HepG2 (cell line): ENCODE measurements around the gene USP34. TPM values are rescaled to one million over a fixed set of nuclear protein-coding genes. Genes with fewer than 3 reads are reported as not detected.
A peak's percentile ranks its signal among the peaks of the same experiment; 100 is the strongest.

ENCODE experiments used
- ARNT2 ChIP-seq: sonication (generic); formaldehyde crosslinking; IDR thresholded peaks from 2 replicates; pipeline ENCODE4 v1.8.0; 2022; ENCODE audit warnings: mild to moderate bottlenecking, low read depth, missing genetic modification reagents, moderate library complexity
- ATF7-NPFF ChIP-seq: sonication (generic); formaldehyde crosslinking; IDR thresholded peaks from 2 replicates; pipeline ENCODE4 v1.8.1; 2023; ENCODE audit warnings: mild to moderate bottlenecking, low read depth, missing genetic modification reagents, moderate library complexity
- CBX5 ChIP-seq: sonication (generic); formaldehyde crosslinking; IDR thresholded peaks from 2 replicates; pipeline ENCODE4 v1.4.0; 2020; ENCODE audit warnings: missing genetic modification reagents, borderline replicate concordance
- FOXO1 ChIP-seq: sonication (generic); formaldehyde crosslinking; IDR thresholded peaks from 2 replicates; pipeline ENCODE4 v1.4.0; 2020; ENCODE audit warnings: missing genetic modification reagents
- JDP2 ChIP-seq: sonication (generic); formaldehyde crosslinking; IDR thresholded peaks from 2 replicates; pipeline ENCODE4 v1.8.1; 2022; ENCODE audit warnings: missing genetic modification reagents, borderline replicate concordance
- MAZ ChIP-seq, 2 experiments: sonication (generic) in 1 of 2; formaldehyde crosslinking in 1 of 2; IDR thresholded peaks; 2 replicates each; pipeline versions ENCODE4 v1.5.0 to v1.6.1; 2012 to 2020; ENCODE audit warnings: low read depth in 2 of 2, mild to moderate bottlenecking in 2 of 2, borderline replicate concordance in 1 of 2, improper control_type of control experiment in 1 of 2, low read length in 1 of 2, missing genetic modification reagents in 1 of 2, moderate library complexity in 1 of 2
- MNT ChIP-seq: fragments of 450-650 bp; IDR thresholded peaks from 2 replicates; pipeline ENCODE4 v1.6.1; 2016
- PAWR ChIP-seq: sonication (generic); formaldehyde crosslinking; IDR thresholded peaks from 2 replicates; pipeline ENCODE4 v1.4.0; 2020; ENCODE audit warnings: missing genetic modification reagents, mild to moderate bottlenecking, borderline replicate concordance
- REST ChIP-seq, 2 experiments: IDR thresholded peaks; 2 replicates each; pipeline ENCODE4 v1.6.1; 2011 to 2012; ENCODE audit warnings: low read length in 2 of 2, borderline replicate concordance in 1 of 2, low read depth in 1 of 2, mild to moderate bottlenecking in 1 of 2, moderate library complexity in 1 of 2
- SYNCRIP ChIP-seq: fragments of 200-400 bp; formaldehyde crosslinking; IDR thresholded peaks from 2 replicates; pipeline ENCODE4 v1.6.1; 2018; ENCODE audit warnings: mild to moderate bottlenecking, low read depth, low read length; ENCODE audit not compliant: insufficient read depth
- ZNF468 ChIP-seq: sonication (generic); formaldehyde crosslinking; IDR thresholded peaks from 2 replicates; pipeline ENCODE4 v1.8.0; 2022; ENCODE audit warnings: mild to moderate bottlenecking, moderate library complexity, missing genetic modification reagents
- ZNF687 ChIP-seq: sonication (generic); formaldehyde crosslinking; IDR thresholded peaks from 2 replicates; pipeline ENCODE4 v1.5.1; 2020; ENCODE audit warnings: mild to moderate bottlenecking, missing genetic modification reagents, moderate library complexity
- ZNF749 ChIP-seq: sonication (generic); formaldehyde crosslinking; IDR thresholded peaks from 2 replicates; pipeline ENCODE4 v1.8.0; 2022; ENCODE audit warnings: mild to moderate bottlenecking, missing genetic modification reagents, moderate library complexity, borderline replicate concordance
- polyA plus RNA-seq, 8 experiments: library from polyadenylated mRNA; depleted of rRNA in 3 of 8; stranded (reverse) in 7 of 8; unstranded in 1 of 8; fragments of >200 nt; fragmentation: Illumina TruSeq in 4 of 8; extraction: Trizol in 4 of 8; gene quantifications; 2 replicates each; pipeline versions ENCODE4 v1.2.1 to v1.2.3, GENCODE V29; 2011 to 2016; ENCODE audit warnings: low read depth in 4 of 8, missing spikeins in 1 of 8, mixed read lengths in 1 of 8; ENCODE audit not compliant: insufficient read depth in 1 of 8
- total RNA-seq, 5 experiments: library from RNA; depleted of rRNA; stranded (reverse); fragments of >200 nt; fragmentation: Illumina TruSeq; extraction: Trizol; gene quantifications; 2 replicates each; pipeline ENCODE4 v1.2.3, GENCODE V29; 2016; ENCODE audit warnings: low read depth in 1 of 5
- TF ChIP-seq, protein P1 (sequence below): sonication (generic); formaldehyde crosslinking; IDR thresholded peaks from 2 replicates; pipeline ENCODE4 v1.4.0; 2020; ENCODE audit warnings: missing genetic modification reagents

The USP34 gene
- total and polyA plus RNA-seq, 2 of the 13 experiments (the other 11 are each of a cell fraction or from before 2014, with no cell fraction given) = 99.2 to 100 TPM

DNA sequence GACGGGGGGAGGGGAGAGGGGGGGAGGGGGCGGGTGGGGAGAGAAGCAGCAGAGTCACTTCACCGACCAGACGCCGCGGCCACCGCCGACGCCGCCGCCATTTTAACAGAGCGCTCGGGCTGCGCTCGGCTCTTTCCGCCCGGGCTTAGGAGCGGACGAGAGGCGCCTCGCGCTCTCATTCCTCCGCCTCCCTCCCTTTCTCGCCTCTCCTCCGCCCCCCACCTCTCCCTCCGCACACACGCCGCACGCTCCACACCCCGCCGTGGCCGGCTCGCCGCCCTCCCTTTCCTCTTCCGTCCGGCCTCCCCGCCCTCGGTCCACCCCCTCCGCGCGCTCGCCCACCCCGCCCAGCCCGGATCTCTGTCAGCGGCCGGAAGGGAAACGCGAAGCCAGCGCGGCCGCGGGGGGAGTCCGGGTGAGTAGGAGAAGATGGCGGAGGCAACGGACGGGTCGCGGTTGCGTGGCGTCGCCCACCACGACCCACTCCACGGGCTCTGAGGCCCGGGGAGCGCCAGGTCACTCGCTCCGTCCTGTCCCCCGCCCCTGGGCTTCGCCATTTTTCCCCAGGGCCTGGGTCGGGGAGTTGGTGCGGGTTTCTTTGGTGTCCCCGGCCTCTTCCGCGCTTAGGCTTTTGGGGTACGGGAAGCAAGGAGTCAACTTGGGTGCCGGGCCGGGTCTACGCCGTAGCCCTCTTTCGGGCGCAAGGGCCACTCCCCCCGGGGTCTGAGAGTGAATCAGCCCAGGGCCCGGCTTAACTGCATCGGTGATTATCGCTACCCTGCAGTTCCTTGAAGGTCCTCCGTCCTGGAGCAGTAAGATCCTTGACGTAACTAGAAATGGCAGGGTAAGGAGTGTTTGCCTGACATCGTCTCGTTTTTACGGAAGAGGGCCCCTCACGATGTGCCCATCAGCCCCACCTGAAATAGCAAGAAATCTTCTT lies at the start of gene USP34 (continued):
- peak; percentile 98; the same call in 1 of the 2 replicates for TF ChIP-seq MAZ (IDR thresholded peaks at IDR 0.05; ENCODE audit: borderline replicate concordance, low read depth, low read length)
- TF ChIP-seq MAZ (CRISPR knock-in tag; IDR thresholded peaks at IDR 0.05; ENCODE audit: low read depth) = peak; percentile 98
- peak; percentile 54 for TF ChIP-seq MNT
- TF ChIP-seq REST (IDR thresholded peaks at IDR 0.05; ENCODE audit: borderline replicate concordance in 1 of 2, low read depth in 1 of 2, low read length in 2 of 2) = peak in 1 of 2 experiments; percentile 52; a peak in 1 of 4 replicates
- peak; percentile 87 for TF ChIP-seq ZNF687 (CRISPR knock-in tag)
- no peak for TF ChIP-seq SYNCRIP
- peak; percentile 83 for TF ChIP-seq ATF7-NPFF
- no peak for TF ChIP-seq PAWR (CRISPR knock-in tag)
- peak; percentile 70 for TF ChIP-seq FOXO1 (CRISPR knock-in tag)
- TF ChIP-seq ZNF749 = peak; percentile 30; the same call in 1 of the 2 replicates
- TF ChIP-seq JDP2 (CRISPR knock-in tag) = no peak; the same call in 1 of the 2 replicates
- peak; percentile 89 for TF ChIP-seq ARNT2 (CRISPR knock-in tag)
- no peak for TF ChIP-seq ZNF468
- TF ChIP-seq CBX5 (CRISPR knock-in tag) = 0 out of 2 replicates have a peak, but pooled peaks have one; percentile 46
- TF ChIP-seq, protein P1, sequence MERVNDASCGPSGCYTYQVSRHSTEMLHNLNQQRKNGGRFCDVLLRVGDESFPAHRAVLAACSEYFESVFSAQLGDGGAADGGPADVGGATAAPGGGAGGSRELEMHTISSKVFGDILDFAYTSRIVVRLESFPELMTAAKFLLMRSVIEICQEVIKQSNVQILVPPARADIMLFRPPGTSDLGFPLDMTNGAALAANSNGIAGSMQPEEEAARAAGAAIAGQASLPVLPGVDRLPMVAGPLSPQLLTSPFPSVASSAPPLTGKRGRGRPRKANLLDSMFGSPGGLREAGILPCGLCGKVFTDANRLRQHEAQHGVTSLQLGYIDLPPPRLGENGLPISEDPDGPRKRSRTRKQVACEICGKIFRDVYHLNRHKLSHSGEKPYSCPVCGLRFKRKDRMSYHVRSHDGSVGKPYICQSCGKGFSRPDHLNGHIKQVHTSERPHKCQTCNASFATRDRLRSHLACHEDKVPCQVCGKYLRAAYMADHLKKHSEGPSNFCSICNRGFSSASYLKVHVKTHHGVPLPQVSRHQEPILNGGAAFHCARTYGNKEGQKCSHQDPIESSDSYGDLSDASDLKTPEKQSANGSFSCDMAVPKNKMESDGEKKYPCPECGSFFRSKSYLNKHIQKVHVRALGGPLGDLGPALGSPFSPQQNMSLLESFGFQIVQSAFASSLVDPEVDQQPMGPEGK = peak; percentile 96
